IPS DF 6.9 (cell line): ENCODE results near the gene LMNTD2.

Source experiments
- DNase-seq: peaks from one replicate; pipeline ENCODE4 v3.0.0-alpha.2; 2013; ENCODE audit warnings: low read depth, low spot score
- H3K27ac ChIP-seq: one replicate; pipeline ENCODE4 v1.5.1; 2013; ENCODE audit warnings: low read length, control low read depth
- H3K27me3 ChIP-seq: 2 replicates; pipeline ENCODE4 v1.6.1; 2013; ENCODE audit warnings: mild to moderate bottlenecking, low read length; ENCODE audit not compliant: control insufficient read depth, insufficient read depth
- H3K36me3 ChIP-seq: 2 replicates; pipeline ENCODE4 v1.6.1; 2013; ENCODE audit warnings: low read length; ENCODE audit not compliant: control insufficient read depth, insufficient read depth
- H3K4me1 ChIP-seq: 2 replicates; pipeline ENCODE4 v1.6.1; 2013; ENCODE audit warnings: low read length; ENCODE audit not compliant: control insufficient read depth, insufficient read depth
- H3K4me3 ChIP-seq: 2 replicates; pipeline ENCODE4 v1.5.1; 2013; ENCODE audit warnings: mild to moderate bottlenecking, low read length
- H3K9me3 ChIP-seq: 2 replicates; pipeline ENCODE4 v1.6.1; 2013; ENCODE audit warnings: low read length, inconsistent platforms; ENCODE audit not compliant: control insufficient read depth, insufficient read depth
- WGBS: extraction: QIAGEN DNeasy Blood & Tissue Kit; methylation state at CpG from one replicate; pipeline ENCODE4 v1.1.7; 2013; ENCODE audit warnings: mixed read lengths, missing lambda C conversion rate; ENCODE audit not compliant: insufficient read length, insufficient coverage; 5-methylcytosine and 5-hydroxymethylcytosine counted together

The LMNTD2 gene

GRCh38 chr11:565921-566509 lies 5.5 kb upstream of the LMNTD2 start:
- Histone ChIP-seq H3K27me3 (no peaks in the 10 kb centered on the region), H3K36me3 (0 out of 2 replicates have a peak, but pooled peaks cover 3% of the 10 kb centered on the region), H3K9me3 (no peaks in the 10 kb centered on the region), H3K4me1 (peaks cover 11% of the 10 kb centered on the region), H3K4me3 (no peak overlapping the region), H3K27ac (no peak overlapping the region)
- WGBS: no CpG with 5 or more reads among the region's 12 CpGs
- DNase-seq: no peak

- Histone ChIP-seq H3K36me3 (0 out of 2 replicates have a peak, but pooled peaks cover 3% of the 10 kb centered on the region), H3K4me1 (peaks cover 16% of the 10 kb centered on the region)
- WGBS: no CpG with 5 or more reads among the region's 12 CpGs
These were observed 3.5 kb upstream of the LMNTD2 start for GRCh38 chr11:563812-564578.

GRCh38 chr11:563066-563811 lies 2.7 kb upstream of the LMNTD2 start:
- Histone ChIP-seq H3K4me1 (peaks cover 16% of the 10 kb centered on the region), H3K9me3 (no peaks in the 10 kb centered on the region), H3K27ac (no peak overlapping the region), H3K36me3 (0 out of 2 replicates have a peak, but pooled peaks cover 3% of the 10 kb centered on the region), H3K27me3 (no peaks in the 10 kb centered on the region), H3K4me3 (no peak overlapping the region)
- no peak for DNase-seq
- WGBS: no CpG with 5 or more reads among the region's 18 CpGs

More at GRCh38 chr11:563812-564578, 3.5 kb upstream of the LMNTD2 start:
- Histone ChIP-seq H3K4me3 (no peak overlapping the region), H3K9me3 (no peaks in the 10 kb centered on the region), H3K27me3 (no peaks in the 10 kb centered on the region), H3K27ac (no peak overlapping the region)
- no peak for DNase-seq

- Histone ChIP-seq H3K9me3 (no peaks in the 10 kb centered on the region), H3K27ac (no peak overlapping the region), H3K4me1 (peaks cover 14% of the 10 kb centered on the region), H3K36me3 (0 out of 2 replicates have a peak, but pooled peaks cover 3% of the 10 kb centered on the region), H3K27me3 (peaks cover 3% of the 10 kb centered on the region; the same call in 1 of the 2 replicates), H3K4me3 (no peak overlapping the region; the same call in 1 of the 2 replicates)
- WGBS: no CpG with 5 or more reads among the region's 29 CpGs
- no peak for DNase-seq
These were observed 1.6 kb upstream of the LMNTD2 start for GRCh38 chr11:562046-562645.

- no peak overlapping the region for H3K27ac ChIP-seq
- 0 out of 2 replicates have a peak, but pooled peaks cover 3% of the 10 kb centered on the region for H3K36me3 ChIP-seq
- no peaks in the 10 kb centered on the region for H3K9me3 ChIP-seq
- DNase-seq: no peak
- peaks cover 14% of the 10 kb centered on the region for H3K4me1 ChIP-seq
- H3K27me3 ChIP-seq: peaks cover 10% of the 10 kb centered on the region; the same call in 1 of the 2 replicates
- peak overlapping the region; percentile 99 for H3K4me3 ChIP-seq
- no CpG with 5 or more reads among the region's 67 CpGs for WGBS
These were observed 838 bp upstream of the LMNTD2 start for GRCh38 chr11:561148-562003.

GRCh38 chr11:559712-560304 lies 730 bp downstream of the LMNTD2 start:
- 0 out of 2 replicates have a peak, but pooled peaks cover 3% of the 10 kb centered on the region for H3K36me3 ChIP-seq
- peak overlapping the region; percentile 58; the same call in 1 of the 2 replicates for H3K4me3 ChIP-seq
- no peak for DNase-seq
- WGBS: no CpG with 5 or more reads among the region's 18 CpGs
- no peak overlapping the region for H3K27ac ChIP-seq
- no peaks in the 10 kb centered on the region for H3K9me3 ChIP-seq
- H3K4me1 ChIP-seq: peaks cover 13% of the 10 kb centered on the region; the same call in 1 of the 2 replicates
- H3K27me3 ChIP-seq: peaks cover 13% of the 10 kb centered on the region; the same call in 1 of the 2 replicates

- no peaks in the 10 kb centered on the region for H3K9me3 ChIP-seq
- 0 out of 2 replicates have a peak, but pooled peaks cover 3% of the 10 kb centered on the region for H3K36me3 ChIP-seq
- DNase-seq: no peak
- H3K27me3 ChIP-seq: peaks cover 13% of the 10 kb centered on the region; the same call in 1 of the 2 replicates
- no CpG with 5 or more reads among the region's 15 CpGs for WGBS
- H3K4me3 ChIP-seq: no peak overlapping the region
- H3K4me1 ChIP-seq: peaks cover 14% of the 10 kb centered on the region
- H3K27ac ChIP-seq: no peak overlapping the region
These were observed 1.4 kb downstream of the LMNTD2 start for GRCh38 chr11:559020-559620.

- Histone ChIP-seq H3K9me3 (no peaks in the 10 kb centered on the region), H3K4me1 (peaks cover 14% of the 10 kb centered on the region)
These were observed 2.0 kb downstream of the LMNTD2 start for GRCh38 chr11:558503-558902.

More at GRCh38 chr11:558503-558902, 2.0 kb downstream of the LMNTD2 start:
- H3K27ac ChIP-seq: no peak overlapping the region
- no CpG with 5 or more reads among the region's 20 CpGs for WGBS
- no peak for DNase-seq
- no peak overlapping the region for H3K4me3 ChIP-seq
- H3K27me3 ChIP-seq: peaks cover 13% of the 10 kb centered on the region; the same call in 1 of the 2 replicates
- H3K36me3 ChIP-seq: 0 out of 2 replicates have a peak, but pooled peaks cover 3% of the 10 kb centered on the region
